NCI-H1105 treated with DMSO at 0.1 percent for 48 hours (cell line): ENCODE measurements around the gene LCE7A.

ENCODE experiments used
- DNase-seq: peaks from one replicate; lab custom pipeline; 2025; lab: John Stamatoyannopoulos, UW

Gene LCE7A

DNA sequence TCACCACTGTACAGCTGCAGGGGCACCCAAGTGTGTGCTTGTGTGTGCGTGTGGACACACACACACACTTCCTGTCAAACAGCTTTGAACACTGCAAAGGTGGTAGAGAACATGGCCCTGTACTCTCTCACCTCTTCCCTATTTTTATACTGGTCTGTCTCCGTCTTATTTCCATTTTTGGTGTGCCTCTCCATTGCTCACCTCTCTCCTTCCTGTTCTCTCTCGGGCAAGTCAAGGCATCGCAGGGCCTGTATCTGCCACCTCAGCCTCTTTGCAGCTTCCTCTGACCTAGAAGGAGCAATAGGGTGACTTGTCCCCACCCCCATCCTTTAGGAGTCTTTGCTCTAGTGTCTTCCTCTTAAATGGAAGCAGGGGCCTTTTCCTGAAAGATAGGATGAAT lies 20.5 kb downstream of the LCE7A start:
- DNase-seq = no peak

DNA sequence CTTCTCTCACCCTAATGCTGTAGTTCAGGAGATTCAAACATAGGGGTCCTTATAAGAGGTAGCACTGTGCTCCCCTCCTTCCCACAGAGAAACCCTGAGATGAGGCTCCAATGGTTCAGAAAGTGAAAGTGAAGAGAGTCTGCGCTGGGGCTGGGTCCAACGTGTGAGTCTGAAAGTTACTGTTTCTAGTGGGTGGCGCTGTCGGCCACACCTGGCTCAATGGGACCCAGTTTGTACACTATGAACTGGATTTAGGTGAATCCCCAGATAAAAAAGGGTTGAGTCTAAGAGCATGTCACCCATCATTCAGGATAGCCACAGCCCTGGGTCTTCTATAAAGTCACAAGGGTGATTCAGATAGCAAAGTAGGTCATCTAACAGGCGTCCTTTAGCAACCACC lies 21.1 kb downstream of the LCE7A start:
- DNase-seq = no peak

GRCh38 chr1:152884085-152884484 lies 24.3 kb downstream of the LCE7A start:
- DNase-seq = no peak

DNA sequence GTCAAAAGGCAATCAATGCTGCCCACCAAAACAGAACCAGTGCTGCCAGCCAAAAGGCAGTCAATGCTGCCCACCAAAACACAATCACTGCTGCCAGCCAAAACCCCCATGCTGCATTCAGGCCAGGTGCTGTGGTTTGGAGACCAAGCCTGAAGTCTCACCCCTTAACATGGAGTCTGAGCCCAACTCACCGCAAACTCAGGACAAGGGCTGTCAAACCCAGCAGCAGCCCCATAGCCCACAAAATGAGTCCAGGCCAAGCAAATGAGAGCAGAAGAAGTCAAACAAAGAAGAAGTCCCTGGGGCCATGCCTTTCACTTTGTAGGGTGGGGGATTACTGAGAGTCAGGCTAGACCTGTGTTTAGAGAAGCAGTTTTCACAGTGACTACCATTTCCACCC lies 24.7 kb downstream of the LCE7A start:
- no peak for DNase-seq

DNA sequence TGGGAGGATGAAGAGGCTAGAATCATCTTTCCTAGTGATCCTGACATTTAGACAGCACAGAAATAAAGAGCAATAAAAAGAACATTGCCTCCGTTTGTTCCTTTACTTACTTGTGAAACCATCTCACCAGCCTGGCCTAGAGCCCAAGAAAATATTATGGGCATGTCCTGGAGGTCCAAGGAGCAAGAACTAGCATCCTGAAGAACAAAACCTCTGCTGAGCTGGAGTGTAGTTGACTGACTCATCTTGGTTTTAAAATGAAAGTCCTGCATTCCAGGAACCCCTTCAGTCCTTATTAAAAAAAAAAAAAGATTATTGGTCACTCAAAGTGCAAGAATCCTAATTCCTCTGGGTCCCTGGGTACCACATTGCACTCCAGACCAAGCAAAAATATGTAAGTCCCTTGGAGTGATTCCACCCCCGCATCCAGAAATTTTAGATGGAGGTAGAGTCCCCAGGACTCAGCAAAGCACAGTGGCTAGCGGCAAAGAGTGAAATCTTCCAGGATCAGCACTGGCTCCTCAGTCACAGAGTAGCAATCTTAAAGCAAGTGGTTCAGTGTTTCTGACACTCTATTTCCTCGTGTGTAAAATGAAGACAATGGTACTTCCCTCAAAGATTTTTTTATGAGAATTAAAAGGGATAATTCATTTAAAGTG lies 25.3 kb downstream of the LCE7A start:
- DNase-seq = no peak

- no peak for DNase-seq
Observed at GRCh38 chr1:152886085-152886484, 26.3 kb downstream of the LCE7A start.

GRCh38 chr1:152886758-152887409 lies 27.1 kb downstream of the LCE7A start:
- peak; percentile 51 for DNase-seq

- no peak for DNase-seq
Observed at GRCh38 chr1:152888126-152888525, 28.3 kb downstream of the LCE7A start.

DNA sequence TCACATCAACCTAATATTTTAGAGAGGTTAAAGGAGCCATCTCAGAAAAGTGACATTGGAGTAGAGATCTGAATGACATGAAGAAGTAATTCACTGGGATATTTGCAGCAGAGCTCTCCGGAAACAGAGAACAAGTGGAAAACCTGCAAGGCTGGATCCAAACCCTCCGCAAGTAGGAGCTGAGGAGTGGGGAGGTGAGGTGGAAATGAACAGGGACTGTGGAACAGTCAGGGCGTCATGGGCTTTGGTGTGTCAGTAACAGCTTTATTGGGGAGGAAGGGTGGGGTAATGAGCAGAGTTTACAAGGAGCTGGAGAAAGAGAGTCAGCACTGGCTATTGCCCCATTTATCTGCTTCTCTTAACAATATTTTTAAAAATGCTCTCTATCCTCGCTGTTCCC lies 39.2 kb downstream of the LCE7A start:
- no peak for DNase-seq

DNA sequence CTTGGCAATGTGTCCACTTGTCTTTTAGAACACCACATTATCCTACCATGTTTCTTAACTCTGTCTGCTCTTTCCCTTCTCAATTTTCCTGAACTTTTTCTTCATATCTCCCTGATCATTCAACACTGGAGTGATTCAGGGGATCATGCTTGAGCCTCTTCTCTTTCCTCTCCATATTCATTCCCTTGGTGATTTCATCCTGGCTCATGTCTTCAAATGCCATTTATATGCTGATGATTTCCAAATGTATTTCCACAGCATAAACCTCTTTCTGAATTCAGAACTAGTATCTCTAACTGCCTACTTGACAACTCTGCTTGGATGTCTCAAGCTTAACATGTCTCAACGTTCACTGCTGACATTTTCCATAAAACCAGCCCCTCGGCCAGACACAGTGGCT lies 40.1 kb downstream of the LCE7A start:
- no peak for DNase-seq

DNA sequence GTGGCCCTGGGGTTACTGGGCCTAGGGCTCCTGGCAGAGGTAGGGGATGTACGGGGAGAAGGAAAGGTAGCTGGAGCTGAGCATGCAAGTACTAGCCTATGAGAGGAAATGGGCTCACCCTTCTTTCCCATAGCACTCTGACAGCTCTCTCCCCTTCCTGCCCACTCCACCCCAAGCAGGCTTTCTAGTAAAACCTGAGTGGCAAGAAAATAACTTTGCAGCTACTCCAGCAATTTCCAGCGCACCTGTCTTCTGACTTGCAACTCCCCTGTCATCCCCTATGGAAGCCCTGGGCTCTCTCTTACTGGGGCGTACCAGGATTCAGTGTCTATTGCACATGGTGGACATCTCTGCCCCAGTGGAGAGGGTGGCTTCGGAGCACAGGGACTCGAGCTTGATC lies 41.8 kb downstream of the LCE7A start:
- no peak for DNase-seq

- no peak for DNase-seq
Observed at GRCh38 chr1:152902636-152903035, 42.8 kb downstream of the LCE7A start.

GRCh38 chr1:152904688-152905440 lies 45.1 kb downstream of the LCE7A start:
- DNase-seq = no peak

GRCh38 chr1:152906023-152906565 lies 46.3 kb downstream of the LCE7A start:
- no peak for DNase-seq

DNA sequence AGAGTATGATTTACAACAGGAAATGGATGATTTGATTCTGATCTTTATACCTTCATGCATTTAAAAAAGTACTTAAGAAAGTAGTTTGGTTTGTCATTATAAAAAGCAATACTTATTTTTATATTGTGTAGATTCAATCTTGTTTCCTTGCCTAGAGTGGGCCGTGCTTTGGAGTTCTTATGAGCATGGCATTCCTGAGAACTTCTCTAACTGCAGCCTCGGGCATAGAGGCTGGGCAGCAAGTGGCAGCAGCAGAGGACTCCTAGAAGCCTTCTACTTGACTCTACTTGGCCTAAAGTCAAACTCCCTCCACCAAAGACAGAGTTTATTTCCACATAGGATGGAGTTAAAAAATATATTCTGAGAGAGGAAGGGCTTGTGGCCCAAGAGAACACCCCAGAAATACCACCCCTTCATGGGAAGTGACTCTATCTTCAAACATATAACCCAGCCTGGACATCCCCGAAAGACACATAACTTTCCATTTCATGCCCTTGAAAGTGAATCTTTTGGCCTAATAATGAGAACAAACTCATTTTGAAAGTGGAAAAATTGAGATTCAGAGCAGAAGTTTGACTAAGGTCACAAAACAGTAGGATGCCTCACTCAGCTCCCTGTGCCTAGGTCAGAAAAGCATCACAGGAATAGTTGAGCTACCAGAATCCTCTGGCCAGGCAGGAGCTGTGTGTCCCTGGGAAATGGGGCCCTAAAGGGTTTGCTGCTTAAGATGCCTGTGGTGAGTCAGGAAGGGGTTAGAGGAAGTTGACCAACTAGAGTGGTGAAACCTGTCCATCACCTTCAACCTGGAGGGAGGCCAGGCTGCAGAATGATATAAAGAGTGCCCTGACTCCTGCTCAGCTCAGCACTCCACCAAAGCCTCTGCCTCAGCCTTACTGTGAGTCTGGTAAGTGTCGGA lies 48.1 kb downstream of the LCE7A start, which contains the start of gene IVL:
TSS of gene IVL (plus strand) at position 861 of the 916 bp plus-strand sequence. CDS start 1,252 bp downstream, outside the sequence.
- no peak for DNase-seq

- no peak for DNase-seq
Observed at GRCh38 chr1:152909206-152909605, 49.4 kb downstream of the LCE7A start.
